ENCODE measurements around the gene ZNF324.

- TF ChIP-seq CTCF (IDR thresholded peaks at IDR 0.05 in 8 of 11, conservative IDR thresholded peaks at IDR 0.05 in 3 of 11) (no peak), POLR2A (IDR thresholded peaks at IDR 0.05) (no peak), POLR2AphosphoS5 (IDR thresholded peaks at IDR 0.05) (no peak)
These were observed 13.6 kb downstream of the ZNF324 start for GRCh38 chr19:58480481-58480830.
